ENCODE results near the gene CEP78.
"Not testable (repeated sequence)": the region's sequence is repeated elsewhere in the genome, so short reads cannot be mapped to it uniquely, and the experiment has no call there.

Gene CEP78

GRCh38 chr9:78238046-78239038 lies 2.5 kb downstream of the CEP78 start:
- DNase-seq = no peak

- peak; percentile 3 for DNase-seq
Measured at GRCh38 chr9:78239506-78239905, 3.6 kb downstream of the CEP78 start.

GRCh38 chr9:78242041-78242440 lies 6.2 kb downstream of the CEP78 start:
- DNase-seq = no peak

GRCh38 chr9:78243130-78243529 lies 7.3 kb downstream of the CEP78 start:
- no peak for DNase-seq

- no peak for DNase-seq
Measured at GRCh38 chr9:78245401-78245800, 9.5 kb downstream of the CEP78 start.

GRCh38 chr9:78248635-78249034 lies 12.8 kb downstream of the CEP78 start:
- DNase-seq = no peak

GRCh38 chr9:78249542-78249941 lies 13.7 kb downstream of the CEP78 start:
- no peak for DNase-seq

- DNase-seq = no peak
Measured at GRCh38 chr9:78252616-78253015, 16.7 kb downstream of the CEP78 start.

- DNase-seq = no peak
Measured at GRCh38 chr9:78253285-78253684, 17.4 kb downstream of the CEP78 start.

GRCh38 chr9:78261403-78262001 lies 25.6 kb downstream of the CEP78 start:
- DNase-seq = no peak

GRCh38 chr9:78262655-78263054 lies 26.8 kb downstream of the CEP78 start:
- DNase-seq = no peak

GRCh38 chr9:78267889-78268288 lies 32.0 kb downstream of the CEP78 start:
- DNase-seq = no peak

- DNase-seq = no peak
Measured at GRCh38 chr9:78269784-78270183, 33.9 kb downstream of the CEP78 start.

- DNase-seq = no peak
Measured at GRCh38 chr9:78272307-78272706, 36.4 kb downstream of the CEP78 start.

GRCh38 chr9:78273761-78274160 lies 37.9 kb downstream of the CEP78 start:
- no peak for DNase-seq

- DNase-seq = no peak
Measured at GRCh38 chr9:78278177-78278777, 42.4 kb downstream of the CEP78 start.

- no peak for DNase-seq
Measured at GRCh38 chr9:78278801-78279200, 42.9 kb downstream of the CEP78 start.

GRCh38 chr9:78280982-78281668 lies 45.2 kb downstream of the CEP78 start:
- DNase-seq = no peak

GRCh38 chr9:78284181-78284580 lies 48.3 kb downstream of the CEP78 start:
- DNase-seq = not testable (repeated sequence)

- no peak for DNase-seq
Measured at GRCh38 chr9:78286125-78286524, 50.2 kb downstream of the CEP78 start.

- DNase-seq = no peak
Measured at GRCh38 chr9:78286946-78287388, 51.1 kb downstream of the CEP78 start.

GRCh38 chr9:78288214-78288892 lies 52.5 kb downstream of the CEP78 start:
- DNase-seq = no peak

- DNase-seq = no peak
Measured at GRCh38 chr9:78289474-78289873, 53.6 kb downstream of the CEP78 start.

Measured in NCI-H2107 (cell line).